OCI-M2 (cell line): ENCODE measurements around the gene DUOXA2.
"Not testable (repeated sequence)": the region's sequence is repeated elsewhere in the genome, so short reads cannot be mapped to it uniquely, and the experiment has no call there.

ENCODE experiments used
- DNase-seq: peaks from one replicate; lab custom pipeline; 2025; ENCODE audit not compliant: unreplicated experiment; lab: John Stamatoyannopoulos, UW

Gene DUOXA2

GRCh38 chr15:45095661-45096060 lies 18.5 kb upstream of the DUOXA2 start:
- no peak for DNase-seq

GRCh38 chr15:45097466-45097865 lies 16.7 kb upstream of the DUOXA2 start:
- no peak for DNase-seq

- DNase-seq, result no peak
Observed at GRCh38 chr15:45099549-45100165, 14.5 kb upstream of the DUOXA2 start.

GRCh38 chr15:45100884-45101625 lies 13.1 kb upstream of the DUOXA2 start:
- no peak for DNase-seq

- no peak for DNase-seq
Observed at GRCh38 chr15:45101749-45102148, 12.4 kb upstream of the DUOXA2 start.

GRCh38 chr15:45102226-45102625 lies 11.9 kb upstream of the DUOXA2 start:
- DNase-seq, result no peak

GRCh38 chr15:45104170-45104569 lies 10.0 kb upstream of the DUOXA2 start:
- not testable (repeated sequence) for DNase-seq

GRCh38 chr15:45105586-45105985 lies 8.5 kb upstream of the DUOXA2 start:
- no peak for DNase-seq

GRCh38 chr15:45106002-45106790 lies 7.9 kb upstream of the DUOXA2 start:
- no peak for DNase-seq

GRCh38 chr15:45107941-45108630 lies 6.0 kb upstream of the DUOXA2 start:
- no peak for DNase-seq

- no peak for DNase-seq
Observed at GRCh38 chr15:45110256-45110820, 3.8 kb upstream of the DUOXA2 start.

GRCh38 chr15:45111390-45112142 lies 2.6 kb upstream of the DUOXA2 start:
- DNase-seq, result no peak

GRCh38 chr15:45112143-45112590 lies 2.0 kb upstream of the DUOXA2 start:
- DNase-seq, result no peak

GRCh38 chr15:45112591-45113379 lies 1.3 kb upstream of the DUOXA2 start:
- DNase-seq, result no peak

GRCh38 chr15:45113380-45113990 lies 641 bp upstream of the DUOXA2 start:
- DNase-seq, result no peak

- DNase-seq, result no peak
Observed at GRCh38 chr15:45114751-45115085, 592 bp downstream of the DUOXA2 start.

GRCh38 chr15:45115312-45115820 lies 1.2 kb downstream of the DUOXA2 start:
- no peak for DNase-seq

GRCh38 chr15:45116006-45116481 lies 1.9 kb downstream of the DUOXA2 start:
- no peak for DNase-seq
